Measurements from ENCODE around the gene CDK8. TPM values are rescaled to one million over a fixed set of nuclear protein-coding genes. Genes with fewer than 3 reads are reported as not detected.
"Not testable (repeated sequence)": the region's sequence is repeated elsewhere in the genome, so short reads cannot be mapped to it uniquely, and the experiment has no call there.

Gene CDK8
- total RNA-seq, 2 experiments from 2014 or later, result 13.7 to 13.9 TPM

- Mint-ChIP-seq H3K4me1 (peaks cover 5% of the 10 kb centered on the region), H3K27ac (no peak overlapping the region), H3K27me3 (no peaks in the 10 kb centered on the region), H3K36me3 (ENCODE audit: low read depth) (peaks cover 4% of the 10 kb centered on the region), H3K9me3 (peaks cover 5% of the 10 kb centered on the region), H3K4me3 (no peak overlapping the region)
- ChIA-PET CTCF (no interaction called here), POLR2A (no interaction called here)
- DNase-seq, result no peak
Observed at GRCh38 chr13:26305676-26306075, 51.7 kb downstream of the CDK8 start.

GRCh38 chr13:26307701-26308100 is 53.8 kb downstream of the CDK8 start:
- peaks cover 5% of the 10 kb centered on the region for H3K4me1 Mint-ChIP-seq
- no peak overlapping the region for H3K27ac Mint-ChIP-seq
- ChIA-PET POLR2A (no interaction called here), CTCF (no interaction called here)
- no peaks in the 10 kb centered on the region for H3K27me3 Mint-ChIP-seq
- no peak for DNase-seq
- H3K9me3 Mint-ChIP-seq, result peaks cover 8% of the 10 kb centered on the region
- peaks cover 7% of the 10 kb centered on the region for H3K36me3 Mint-ChIP-seq (ENCODE audit: low read depth)
- no peak overlapping the region for H3K4me3 Mint-ChIP-seq

GRCh38 chr13:26308250-26308649 is 54.3 kb downstream of the CDK8 start:
- CTCF ChIA-PET, result no interaction called here
- Mint-ChIP-seq H3K27ac (no peak overlapping the region), H3K4me1 (peaks cover 6% of the 10 kb centered on the region), H3K9me3 (peaks cover 8% of the 10 kb centered on the region), H3K36me3 (ENCODE audit: low read depth) (peaks cover 10% of the 10 kb centered on the region), H3K4me3 (no peak overlapping the region), H3K27me3 (no peaks in the 10 kb centered on the region)
- no peak for DNase-seq
- POLR2A ChIA-PET, result no interaction called here

- POLR2A ChIA-PET, result no interaction called here
- H3K27ac Mint-ChIP-seq, result no peak overlapping the region
- peaks cover 10% of the 10 kb centered on the region for H3K4me1 Mint-ChIP-seq
- peaks cover 8% of the 10 kb centered on the region for H3K9me3 Mint-ChIP-seq
- peaks cover 10% of the 10 kb centered on the region for H3K36me3 Mint-ChIP-seq (ENCODE audit: low read depth)
- H3K4me3 Mint-ChIP-seq, result no peak overlapping the region
- no peaks in the 10 kb centered on the region for H3K27me3 Mint-ChIP-seq
- DNase-seq, result no peak
- CTCF ChIA-PET, result no interaction called here
Observed at GRCh38 chr13:26308836-26309235, 54.9 kb downstream of the CDK8 start.

- H3K4me3 Mint-ChIP-seq, result no peak overlapping the region
- H3K27me3 Mint-ChIP-seq, result no peaks in the 10 kb centered on the region
- CTCF ChIA-PET, result no interaction called here
- H3K36me3 Mint-ChIP-seq (ENCODE audit: low read depth), result peaks cover 10% of the 10 kb centered on the region
- peaks cover 8% of the 10 kb centered on the region for H3K9me3 Mint-ChIP-seq
- POLR2A ChIA-PET, result no interaction called here
- no peak for DNase-seq
- H3K4me1 Mint-ChIP-seq, result peaks cover 10% of the 10 kb centered on the region
- no peak overlapping the region for H3K27ac Mint-ChIP-seq
Observed at GRCh38 chr13:26310003-26310402, 56.1 kb downstream of the CDK8 start.

GRCh38 chr13:26310470-26310869 is 56.5 kb downstream of the CDK8 start:
- ChIA-PET CTCF (no interaction called here), POLR2A (no interaction called here)
- Mint-ChIP-seq H3K36me3 (ENCODE audit: low read depth) (peaks cover 10% of the 10 kb centered on the region), H3K4me3 (no peak overlapping the region), H3K27ac (no peak overlapping the region), H3K27me3 (no peaks in the 10 kb centered on the region), H3K4me1 (peaks cover 10% of the 10 kb centered on the region), H3K9me3 (peaks cover 8% of the 10 kb centered on the region)
- DNase-seq, result no peak

- H3K9me3 Mint-ChIP-seq, H3K27ac Mint-ChIP-seq, H3K4me3 Mint-ChIP-seq, DNase-seq, POLR2A ChIA-PET, CTCF ChIA-PET, H3K27me3 Mint-ChIP-seq: not testable (repeated sequence)
- Mint-ChIP-seq H3K4me1 (peaks cover 10% of the 10 kb centered on the region), H3K36me3 (ENCODE audit: low read depth) (peaks cover 10% of the 10 kb centered on the region)
Observed at GRCh38 chr13:26312019-26312418, 58.1 kb downstream of the CDK8 start.

GRCh38 chr13:26316095-26316494 is 62.2 kb downstream of the CDK8 start:
- POLR2A ChIA-PET, H3K4me3 Mint-ChIP-seq, CTCF ChIA-PET: not testable (repeated sequence)

GRCh38 chr13:26320766-26321165 is 66.8 kb downstream of the CDK8 start:
- Mint-ChIP-seq H3K4me1 (peaks cover 5% of the 10 kb centered on the region), H3K27me3 (no peaks in the 10 kb centered on the region), H3K36me3 (ENCODE audit: low read depth) (no peaks in the 10 kb centered on the region), H3K4me3 (no peak overlapping the region), H3K27ac (no peak overlapping the region), H3K9me3 (no peaks in the 10 kb centered on the region)
- POLR2A ChIA-PET, result no interaction called here
- no peak for DNase-seq
- CTCF ChIA-PET, result no interaction called here

More at GRCh38 chr13:26316095-26316494, 62.2 kb downstream of the CDK8 start:
- H3K9me3 Mint-ChIP-seq; H3K27me3 Mint-ChIP-seq; H3K27ac Mint-ChIP-seq; H3K36me3 Mint-ChIP-seq (ENCODE audit: low read depth); H3K4me1 Mint-ChIP-seq; DNase-seq: not testable (repeated sequence)

- H3K9me3 Mint-ChIP-seq, result no peaks in the 10 kb centered on the region
- CTCF ChIA-PET, result no interaction called here
- POLR2A ChIA-PET, result no interaction called here
- no peak overlapping the region for H3K27ac Mint-ChIP-seq
- H3K4me1 Mint-ChIP-seq, result peaks cover 9% of the 10 kb centered on the region
- no peaks in the 10 kb centered on the region for H3K27me3 Mint-ChIP-seq
- H3K4me3 Mint-ChIP-seq, result no peak overlapping the region
- no peaks in the 10 kb centered on the region for H3K36me3 Mint-ChIP-seq (ENCODE audit: low read depth)
- DNase-seq, result no peak
Observed at GRCh38 chr13:26323127-26323526, 69.2 kb downstream of the CDK8 start.

- Mint-ChIP-seq H3K27ac (no peak overlapping the region), H3K4me3 (no peak overlapping the region), H3K9me3 (no peaks in the 10 kb centered on the region), H3K36me3 (ENCODE audit: low read depth) (no peaks in the 10 kb centered on the region), H3K27me3 (no peaks in the 10 kb centered on the region), H3K4me1 (peaks cover 10% of the 10 kb centered on the region)
- ChIA-PET CTCF (no interaction called here), POLR2A (no interaction called here)
- DNase-seq, result no peak
Observed at GRCh38 chr13:26323764-26324163, 69.8 kb downstream of the CDK8 start.

- CTCF ChIA-PET, result no interaction called here
- H3K4me3 Mint-ChIP-seq, result no peak overlapping the region
- no peaks in the 10 kb centered on the region for H3K27me3 Mint-ChIP-seq
Observed at GRCh38 chr13:26324294-26324693, 70.4 kb downstream of the CDK8 start.

GRCh38 chr13:26324867-26325266 is 70.9 kb downstream of the CDK8 start:
- POLR2A ChIA-PET, result interaction anchor here (1.1 kb wide), 1 partner anchor 102 kb away, joined by 3 read pairs; no protein-coding TSS in a partner anchor
- H3K27me3 Mint-ChIP-seq, result no peaks in the 10 kb centered on the region
- no peaks in the 10 kb centered on the region for H3K9me3 Mint-ChIP-seq
- no peak overlapping the region for H3K4me3 Mint-ChIP-seq
- H3K36me3 Mint-ChIP-seq (ENCODE audit: low read depth), result no peaks in the 10 kb centered on the region
- no peak overlapping the region for H3K27ac Mint-ChIP-seq
- DNase-seq, result no peak
- H3K4me1 Mint-ChIP-seq, result peaks cover 11% of the 10 kb centered on the region
- CTCF ChIA-PET, result no interaction called here

More at GRCh38 chr13:26324294-26324693, 70.4 kb downstream of the CDK8 start:
- Mint-ChIP-seq H3K27ac (no peak overlapping the region), H3K9me3 (no peaks in the 10 kb centered on the region), H3K36me3 (ENCODE audit: low read depth) (no peaks in the 10 kb centered on the region), H3K4me1 (peaks cover 11% of the 10 kb centered on the region)
- DNase-seq, result no peak
- POLR2A ChIA-PET, result interaction anchor here (1.1 kb wide), 1 partner anchor 102 kb away, joined by 3 read pairs; no protein-coding TSS in a partner anchor

- H3K4me3 Mint-ChIP-seq, result no peak overlapping the region
- H3K36me3 Mint-ChIP-seq (ENCODE audit: low read depth), result peaks cover 6% of the 10 kb centered on the region
- peaks cover 12% of the 10 kb centered on the region for H3K4me1 Mint-ChIP-seq
- no peak overlapping the region for H3K27ac Mint-ChIP-seq
- ChIA-PET POLR2A (no interaction called here), CTCF (no interaction called here)
- H3K27me3 Mint-ChIP-seq, result no peaks in the 10 kb centered on the region
- DNase-seq, result no peak
- H3K9me3 Mint-ChIP-seq, result peaks cover 2% of the 10 kb centered on the region
Observed at GRCh38 chr13:26325876-26326275, 71.9 kb downstream of the CDK8 start.

- Mint-ChIP-seq H3K4me3 (no peak overlapping the region), H3K9me3 (peaks cover 2% of the 10 kb centered on the region), H3K36me3 (ENCODE audit: low read depth) (peaks cover 6% of the 10 kb centered on the region), H3K27ac (no peak overlapping the region), H3K4me1 (peaks cover 12% of the 10 kb centered on the region), H3K27me3 (no peaks in the 10 kb centered on the region)
- ChIA-PET CTCF (no interaction called here), POLR2A (no interaction called here)
- DNase-seq, result no peak
Observed at GRCh38 chr13:26326562-26326961, 72.6 kb downstream of the CDK8 start.
